NCI-H345 treated with DMSO at 0.1 percent for 48 hours (cell line): ENCODE data around the gene FAM83F.

Source experiments
- DNase-seq: peaks from one replicate; lab custom pipeline; 2025; ENCODE audit not compliant: unreplicated experiment; lab: John Stamatoyannopoulos, UW

FAM83F gene

DNA sequence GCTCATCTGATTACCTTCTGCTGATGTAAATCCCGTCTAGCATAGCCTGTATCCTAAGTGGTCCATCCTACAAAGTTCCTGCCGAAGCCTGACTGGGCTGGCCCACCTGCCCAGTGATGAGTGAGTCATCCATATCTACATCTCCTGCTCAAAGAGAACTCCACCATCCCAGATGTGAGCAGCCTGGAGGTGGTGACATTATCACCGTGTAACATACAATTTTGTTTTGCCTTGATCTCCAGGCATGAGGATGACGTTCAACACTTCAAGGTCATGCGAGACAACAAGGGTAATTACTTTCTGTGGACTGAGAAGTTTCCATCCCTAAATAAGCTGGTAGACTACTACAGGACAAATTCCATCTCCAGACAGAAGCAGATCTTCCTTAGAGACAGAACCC lies 29.0 kb upstream of the FAM83F start:
- no peak for DNase-seq

DNA sequence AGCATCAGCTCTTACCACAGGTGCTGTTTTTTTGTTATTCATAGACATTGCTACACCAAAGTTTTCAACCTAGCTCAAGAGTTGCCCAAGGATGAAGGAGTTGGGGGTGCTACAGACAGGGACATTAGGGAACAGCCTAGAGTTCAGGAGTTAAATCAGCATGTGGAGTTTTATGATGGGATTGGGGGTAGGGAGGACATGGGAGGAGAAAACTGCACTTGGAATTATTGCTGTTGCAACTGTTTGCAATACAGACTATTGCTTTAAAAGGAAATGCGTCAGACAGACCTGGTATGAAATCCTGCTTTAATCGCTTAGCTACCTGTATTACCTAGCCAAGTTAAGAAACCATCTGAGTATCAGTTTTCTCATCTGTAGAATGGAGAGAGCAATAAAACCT lies 28.3 kb upstream of the FAM83F start:
- no peak for DNase-seq

GRCh38 chr22:39967103-39967829 lies 27.5 kb upstream of the FAM83F start:
- no peak for DNase-seq

DNA sequence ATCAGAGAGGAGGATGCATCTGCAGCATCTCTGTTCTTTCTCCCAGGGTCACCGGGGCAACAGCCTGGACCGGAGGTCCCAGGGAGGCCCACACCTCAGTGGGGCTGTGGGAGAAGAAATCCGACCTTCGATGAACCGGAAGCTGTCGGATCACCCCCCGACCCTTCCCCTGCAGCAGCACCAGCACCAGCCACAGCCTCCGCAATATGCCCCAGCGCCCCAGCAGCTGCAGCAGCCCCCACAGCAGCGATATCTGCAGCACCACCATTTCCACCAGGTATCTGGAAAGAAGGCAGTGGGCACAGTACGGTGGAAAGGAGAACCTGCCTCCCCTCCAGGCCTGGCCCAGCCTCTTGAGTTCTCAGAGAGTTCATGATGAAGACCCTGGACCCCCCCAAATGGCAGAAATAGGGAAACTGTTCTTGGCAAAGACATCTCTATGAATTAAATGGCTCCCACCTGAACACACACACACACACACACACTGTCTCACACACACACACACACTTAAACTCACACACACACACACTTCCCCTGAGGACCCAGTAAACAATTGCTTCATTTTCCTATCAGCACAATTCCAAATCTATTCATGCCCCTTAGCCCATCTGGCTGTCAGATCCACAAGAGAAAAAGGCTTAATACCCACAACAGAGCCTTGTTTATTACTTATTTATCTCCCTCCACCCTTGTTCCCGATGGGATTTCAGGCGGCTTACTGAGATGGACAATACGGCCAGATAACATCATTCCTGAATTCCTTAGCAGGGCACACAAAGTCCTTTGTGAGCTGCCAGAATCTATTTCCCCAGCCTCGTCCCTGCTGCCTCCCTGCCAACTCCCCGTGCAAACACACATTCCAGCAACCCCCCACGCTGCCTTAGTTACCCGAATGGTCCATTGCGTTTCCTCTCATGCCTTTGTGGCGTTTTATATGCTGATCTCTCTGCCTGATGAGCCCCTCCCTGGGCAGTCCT lies 26.5 kb upstream of the FAM83F start:
- no peak for DNase-seq

DNA sequence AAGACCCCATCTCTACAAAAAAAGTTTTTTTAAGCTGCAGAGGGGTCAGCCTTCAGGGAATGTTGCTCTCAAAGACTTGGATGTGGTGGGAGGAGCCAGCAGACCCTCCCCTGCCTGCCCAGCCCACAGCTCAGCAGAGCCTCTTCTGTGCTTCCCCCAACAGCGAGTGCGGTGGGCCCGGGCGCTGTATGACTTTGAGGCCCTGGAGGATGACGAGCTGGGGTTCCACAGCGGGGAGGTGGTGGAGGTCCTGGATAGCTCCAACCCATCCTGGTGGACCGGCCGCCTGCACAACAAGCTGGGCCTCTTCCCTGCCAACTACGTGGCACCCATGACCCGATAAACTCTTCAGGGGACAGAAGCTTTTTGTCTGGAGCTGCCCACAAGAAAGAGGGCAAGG lies 24.0 kb upstream of the FAM83F start:
- no peak for DNase-seq

DNA sequence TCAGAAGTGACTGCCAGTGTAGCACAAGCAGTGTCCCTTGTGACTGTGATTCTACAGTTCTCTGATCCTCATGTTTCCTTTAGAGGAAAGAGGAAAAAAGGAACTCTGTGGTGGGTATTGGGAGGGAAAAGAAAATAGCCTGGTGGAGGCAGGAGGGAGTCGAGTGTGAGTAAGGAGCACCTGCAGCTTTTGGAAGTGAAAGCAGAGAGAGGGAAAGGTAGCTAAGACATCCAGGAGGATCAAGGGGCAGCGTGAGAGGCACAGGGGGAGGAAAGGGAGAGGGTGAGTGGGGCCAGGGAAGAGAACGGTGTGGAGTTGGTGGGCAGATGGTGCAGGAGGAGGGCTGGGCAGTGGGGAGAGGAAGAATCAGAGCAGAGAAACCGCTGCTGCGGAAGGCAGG lies 22.1 kb upstream of the FAM83F start:
- DNase-seq = no peak

DNA sequence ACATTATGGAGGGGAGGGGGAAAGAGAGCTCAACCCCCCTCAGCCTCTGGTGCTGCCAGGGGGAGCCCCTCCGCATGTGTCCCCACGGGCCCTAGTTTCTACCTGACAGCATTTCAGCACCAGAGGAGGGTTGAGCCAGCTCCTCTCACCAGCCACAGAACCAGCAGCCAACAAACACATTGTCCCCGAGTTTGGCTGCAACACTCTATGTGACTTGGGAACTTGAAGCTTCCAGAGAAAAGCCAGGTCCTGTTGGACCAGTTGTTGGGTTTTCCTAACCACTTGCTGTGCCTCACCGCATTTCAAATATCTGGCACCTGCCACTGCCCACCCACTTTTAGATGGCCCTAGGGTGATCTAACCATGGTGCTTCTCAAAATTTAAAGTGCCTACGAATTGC lies 21.1 kb upstream of the FAM83F start:
- no peak for DNase-seq

- DNase-seq = no peak
Measured at GRCh38 chr22:39974065-39974464, 20.7 kb upstream of the FAM83F start.

- no peak for DNase-seq
Measured at GRCh38 chr22:39979048-39979447, 15.7 kb upstream of the FAM83F start.

- no peak for DNase-seq
Measured at GRCh38 chr22:39979458-39979857, 15.3 kb upstream of the FAM83F start.

DNA sequence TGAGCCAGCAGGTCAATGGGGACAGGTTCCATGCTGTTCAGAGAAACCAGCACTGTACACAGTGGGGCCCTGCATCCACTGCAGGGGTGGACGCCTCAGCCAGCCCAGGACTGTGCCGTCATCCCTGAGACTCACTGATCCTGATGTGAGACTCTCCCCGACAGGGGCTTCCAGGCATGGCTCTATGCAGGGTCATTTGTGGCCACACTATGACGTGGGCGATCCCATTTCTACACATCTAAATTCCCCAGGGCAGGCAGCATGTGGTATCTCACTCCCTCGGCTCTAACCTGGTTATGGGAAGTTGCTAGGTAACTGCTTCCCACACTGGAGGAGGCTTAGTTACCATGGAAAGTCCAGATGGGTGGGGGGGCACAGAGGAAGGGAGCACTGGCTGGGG lies 14.2 kb upstream of the FAM83F start:
- DNase-seq = no peak

GRCh38 chr22:39983346-39983745 lies 11.4 kb upstream of the FAM83F start:
- DNase-seq = no peak

DNA sequence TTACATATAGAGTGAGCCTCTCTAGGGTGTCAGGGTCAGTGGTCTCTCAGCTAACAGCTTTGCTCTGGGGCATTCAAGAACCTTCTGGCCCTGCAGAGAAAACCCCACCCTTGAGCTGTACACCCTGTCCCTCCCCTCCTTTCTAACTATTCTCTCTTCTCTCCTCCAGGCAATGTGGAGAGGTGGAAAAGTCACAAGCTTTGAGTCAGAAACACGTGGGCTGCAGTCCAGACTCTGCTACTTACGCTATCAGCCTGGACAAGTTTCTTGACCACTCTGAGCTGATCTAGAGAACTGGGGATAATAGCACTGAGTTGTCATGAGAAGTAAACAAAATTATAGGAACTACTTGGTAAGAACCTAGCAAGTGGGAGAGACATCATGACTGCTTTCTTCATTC lies 10.7 kb upstream of the FAM83F start:
- no peak for DNase-seq

GRCh38 chr22:39984746-39985145 lies 10.0 kb upstream of the FAM83F start:
- no peak for DNase-seq

DNA sequence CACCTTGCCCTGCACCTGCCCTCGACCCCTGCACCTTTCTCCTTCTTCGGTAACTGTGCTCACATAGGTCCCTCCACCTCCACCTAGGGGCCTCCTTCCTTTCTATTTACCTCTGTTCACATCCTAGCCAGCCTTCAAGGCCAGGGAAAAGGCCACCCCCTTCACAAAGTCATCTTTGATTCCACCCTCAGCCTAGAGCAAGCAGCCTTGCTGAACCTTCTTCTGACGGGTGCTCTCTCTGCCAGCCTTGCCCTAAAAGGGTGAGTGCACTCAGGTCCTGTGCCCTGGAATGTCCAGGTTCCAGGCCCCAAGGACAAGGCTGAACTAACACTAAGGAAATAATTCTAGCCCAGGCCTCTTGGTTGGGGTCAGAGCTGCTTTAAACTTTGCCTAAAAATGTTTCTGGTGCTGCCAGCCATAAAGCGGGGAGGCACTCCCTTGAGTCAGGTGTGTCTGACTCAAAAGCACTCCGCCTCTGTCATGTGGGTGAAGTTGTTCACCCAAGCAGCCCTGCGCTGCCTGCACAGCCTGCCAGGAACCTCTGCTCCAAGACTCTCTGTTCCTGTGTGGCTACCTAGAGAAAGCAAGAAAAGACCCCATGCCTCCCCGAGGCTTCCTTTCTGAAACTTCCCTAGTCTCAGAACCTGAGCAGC lies 9.2 kb upstream of the FAM83F start:
- DNase-seq = no peak

DNA sequence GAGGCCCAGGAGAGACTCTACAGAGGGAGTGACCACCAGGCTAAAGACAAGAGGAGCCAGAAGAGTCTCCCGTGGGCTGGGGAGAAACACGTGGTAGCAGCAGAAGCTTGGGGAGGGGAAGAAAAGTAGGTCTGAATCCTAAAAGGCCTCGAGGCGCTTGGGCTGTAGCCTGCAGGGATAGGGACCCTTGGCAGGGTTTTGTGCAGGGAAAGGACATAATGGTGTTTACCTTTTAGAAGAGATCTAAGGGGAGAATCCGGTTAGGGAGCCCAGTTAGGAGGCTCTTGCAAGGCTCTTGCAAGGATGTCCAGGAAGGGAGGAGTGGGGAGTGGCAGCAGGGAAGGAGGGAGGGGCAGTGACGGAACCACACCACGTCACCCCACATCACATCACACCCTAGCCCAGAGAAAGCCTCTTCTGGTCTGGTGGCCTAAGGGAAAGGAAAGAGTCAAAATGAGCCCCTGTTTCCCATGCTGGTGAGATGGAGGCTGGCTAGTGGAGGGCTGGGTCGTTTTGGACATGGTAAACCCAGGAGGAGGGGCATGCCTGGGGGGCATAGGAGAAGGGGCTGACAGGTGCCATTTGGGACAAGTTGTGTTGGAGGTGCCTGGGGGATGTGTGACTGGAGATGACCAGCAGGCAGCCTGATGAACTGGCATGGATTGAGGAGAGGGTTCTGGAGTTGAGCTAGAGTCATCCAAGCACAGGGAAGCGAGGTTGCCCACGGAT lies 6.2 kb upstream of the FAM83F start:
- no peak for DNase-seq

DNA sequence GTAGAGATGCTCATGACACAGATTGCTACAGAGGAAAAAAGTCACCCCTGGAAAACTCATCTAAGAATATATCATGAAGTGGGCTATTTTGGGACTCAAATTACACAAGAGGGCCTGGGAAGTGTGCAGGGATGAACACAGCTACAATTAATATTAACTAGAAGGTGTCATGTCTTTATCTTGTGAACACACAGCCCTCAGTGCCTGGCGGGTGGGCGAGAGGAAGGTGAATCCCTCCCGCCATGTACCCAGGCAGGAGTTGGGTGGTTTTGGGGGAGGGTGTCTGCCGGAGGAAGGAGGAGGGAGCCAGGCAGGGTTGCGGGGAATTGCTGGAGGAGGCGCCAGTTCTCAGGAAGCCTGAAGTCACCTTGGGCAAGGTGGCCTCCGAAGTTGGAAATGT lies 5.1 kb upstream of the FAM83F start:
- no peak for DNase-seq

- no peak for DNase-seq
Measured at GRCh38 chr22:39990686-39991085, 4.1 kb upstream of the FAM83F start.

- no peak for DNase-seq
Measured at GRCh38 chr22:39991159-39991860, 3.4 kb upstream of the FAM83F start.

DNA sequence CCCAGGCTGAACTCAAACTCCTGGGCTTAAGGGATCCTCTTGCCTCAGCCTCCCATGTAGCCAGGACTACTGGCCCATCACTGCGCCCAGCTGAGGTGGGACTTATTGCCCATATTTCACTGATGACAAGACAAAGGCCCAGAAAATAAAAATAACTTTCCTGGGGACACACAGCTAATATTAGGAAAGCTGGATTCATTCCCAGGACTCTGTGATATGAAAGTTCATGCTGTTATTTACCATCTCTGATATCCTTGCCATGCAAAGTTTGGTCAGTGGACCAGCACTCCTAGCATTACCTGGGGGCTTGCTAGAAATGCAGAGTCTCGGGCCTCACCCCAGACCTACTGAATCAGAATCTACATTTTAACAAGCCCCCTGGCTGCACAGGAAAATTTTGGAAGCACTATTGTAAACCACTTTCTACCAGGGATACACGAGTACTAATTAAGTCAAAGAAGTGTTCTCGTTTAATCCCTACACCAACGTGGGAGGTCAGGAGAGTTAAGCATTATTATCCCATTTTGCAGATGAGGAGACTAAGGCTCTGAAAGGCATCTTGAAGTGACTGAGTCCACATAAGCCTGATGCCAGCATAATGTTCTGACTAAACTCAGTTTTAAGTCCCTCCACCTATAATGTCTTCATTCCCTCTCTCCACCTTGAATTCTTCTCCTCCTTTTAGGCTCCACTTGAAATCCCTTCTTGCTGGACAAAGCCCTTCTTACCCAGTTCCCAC lies 2.5 kb upstream of the FAM83F start:
- DNase-seq = no peak
